HG03432 (cell line): Measurements from ENCODE around the gene ZNF451.
"Not testable (repeated sequence)": the region's sequence is repeated elsewhere in the genome, so short reads cannot be mapped to it uniquely, and the experiment has no call there.

Experiments
- ATAC-seq: cut with Tn5 transposase; IDR thresholded peaks from one replicate; pipeline ENCODE4 v1.9.1; 2021; ENCODE audit warnings: mild to moderate bottlenecking, moderate library complexity; ENCODE audit not compliant: unreplicated experiment

ZNF451 gene

DNA sequence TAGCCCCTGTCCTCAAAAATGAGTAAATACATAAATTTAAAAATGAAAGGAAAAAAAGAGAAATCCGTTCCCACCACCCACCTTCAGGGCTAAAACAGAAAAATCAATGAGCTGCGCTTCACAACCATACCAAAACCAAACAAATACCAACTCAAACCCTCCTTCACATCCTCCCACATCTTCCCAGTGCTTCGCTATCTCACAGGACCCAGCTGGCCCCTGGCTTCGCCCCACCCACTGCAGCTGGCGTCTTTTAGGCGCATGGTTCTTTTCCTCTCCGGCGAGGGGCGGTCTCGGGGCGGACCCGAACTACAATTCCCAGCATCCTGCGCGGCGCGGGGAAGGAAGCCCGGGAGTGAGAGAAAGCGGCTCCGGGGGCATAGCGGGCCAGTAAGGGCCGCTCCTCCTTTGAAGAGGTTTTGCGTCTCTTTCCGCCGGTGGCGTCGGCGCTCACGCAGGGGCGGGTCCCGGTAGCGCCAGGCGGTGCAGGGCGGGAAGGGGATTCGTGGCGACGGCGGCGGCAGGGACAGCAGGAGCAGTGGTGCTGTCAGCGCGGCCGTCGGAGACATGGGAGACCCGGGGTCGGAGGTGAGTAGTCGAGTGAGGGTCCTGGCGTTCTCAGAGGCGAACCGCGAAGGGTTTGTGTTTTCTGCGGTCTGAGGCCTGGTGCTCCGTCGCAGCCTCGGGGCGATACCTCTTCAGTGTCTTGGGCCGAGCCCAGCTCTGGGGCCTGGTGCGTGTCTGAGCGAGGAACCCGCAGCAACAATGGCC is at the start of gene ZNF451:
TSS of gene ZNF451 (plus strand) at position 502 of the 771 bp plus-strand sequence. CDS start at position 568, 66 bp downstream.
- peak; percentile 96 for ATAC-seq

GRCh38 chr6:57044061-57044460 is 45.9 kb upstream of the ZNF451 start:
- not testable (repeated sequence) for ATAC-seq

- no peak for ATAC-seq
These were observed 45.4 kb upstream of the ZNF451 start for GRCh38 chr6:57044568-57044967.

- ATAC-seq = peak; percentile 97
These were observed 43.4 kb upstream of the ZNF451 start, which contains the start of gene KIAA1586 for GRCh38 chr6:57046332-57047256. Gene KIAA1586, plus strand, starts transcription at chr6:57046693. Its CDS starts 63 bp downstream, at chr6:57046756.

DNA sequence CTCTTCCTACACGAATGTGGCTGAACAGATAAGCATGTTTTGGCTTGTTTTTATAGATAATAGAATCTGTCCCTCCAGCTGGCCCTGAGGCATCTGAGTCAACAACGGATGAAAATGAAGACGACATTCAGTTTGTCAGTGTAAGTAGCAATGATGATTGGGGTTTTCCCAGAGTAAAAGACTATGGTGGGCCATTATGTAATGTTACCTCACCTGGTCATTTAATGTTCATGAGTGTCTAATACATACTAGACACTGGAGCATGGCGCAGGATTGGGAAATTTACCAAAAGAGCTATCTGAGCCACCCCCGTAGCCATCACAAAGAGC is 42.8 kb upstream of the ZNF451 start:
- ATAC-seq = peak; percentile 27

- ATAC-seq = not testable (repeated sequence)
These were observed 42.1 kb upstream of the ZNF451 start for GRCh38 chr6:57047859-57048258.

DNA sequence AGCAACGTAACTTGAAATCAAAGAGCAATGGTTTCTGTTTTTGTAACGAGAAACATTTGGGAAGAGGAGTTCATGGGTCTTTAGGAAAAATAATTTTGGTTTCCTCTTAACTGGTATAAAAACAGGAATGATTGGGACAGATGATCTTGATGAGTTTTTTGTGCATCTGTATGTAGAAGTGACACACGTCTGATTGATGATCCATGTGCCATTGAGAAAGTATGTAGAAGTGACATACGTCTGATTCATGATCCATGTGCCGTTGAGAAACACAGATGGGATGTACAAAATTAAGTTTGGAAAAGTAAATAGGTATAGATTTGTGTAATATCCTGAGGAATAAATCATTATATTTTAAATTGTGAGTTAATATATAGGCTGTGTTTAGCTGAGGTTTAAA is 41.4 kb upstream of the ZNF451 start:
- no peak for ATAC-seq

- ATAC-seq = no peak
These were observed 26.1 kb upstream of the ZNF451 start for GRCh38 chr6:57063847-57064246.

DNA sequence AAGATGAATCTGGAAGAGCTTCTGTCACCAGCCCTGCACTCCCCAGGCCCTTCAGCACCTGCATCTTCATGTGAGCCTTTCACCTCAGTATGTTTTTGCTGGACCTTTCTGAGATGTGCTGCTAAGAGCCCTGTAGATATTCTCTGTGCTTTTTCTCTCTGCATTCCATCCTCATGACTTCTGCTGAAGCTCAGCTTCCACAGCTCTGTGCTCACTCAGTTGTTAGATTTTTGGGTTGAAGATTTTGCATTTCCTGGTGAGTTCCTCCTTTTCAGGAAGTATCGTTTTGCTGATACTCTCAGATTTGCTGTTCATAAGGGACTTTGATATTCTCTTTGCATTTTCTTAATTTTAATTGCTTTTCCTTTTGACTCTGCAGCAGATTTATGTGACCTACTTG is 25.2 kb upstream of the ZNF451 start:
- ATAC-seq = no peak

DNA sequence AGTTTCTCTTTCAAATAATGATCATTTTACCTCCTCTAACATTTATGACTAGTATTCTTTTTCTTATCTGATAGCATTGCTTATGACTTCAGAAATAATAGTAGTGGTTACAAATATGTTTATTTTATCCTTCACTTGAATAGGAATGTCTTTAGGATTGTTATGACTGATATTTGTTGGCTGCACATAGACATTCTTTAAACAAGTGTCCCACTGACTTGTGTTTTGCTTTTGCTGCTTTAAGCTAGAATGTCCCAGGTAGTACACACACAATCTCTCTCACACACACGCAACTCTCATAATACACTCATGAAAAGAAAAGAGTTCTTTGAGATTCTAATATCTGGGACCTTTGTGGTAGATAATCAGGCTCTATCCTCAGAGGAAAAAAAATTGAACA is 21.9 kb upstream of the ZNF451 start:
- ATAC-seq = no peak

GRCh38 chr6:57069228-57069627 is 20.8 kb upstream of the ZNF451 start:
- ATAC-seq = no peak

- ATAC-seq = no peak
These were observed 20.1 kb upstream of the ZNF451 start for GRCh38 chr6:57069920-57070331.

GRCh38 chr6:57072108-57072507 is 17.9 kb upstream of the ZNF451 start:
- ATAC-seq = no peak

- no peak for ATAC-seq
These were observed 15.6 kb upstream of the ZNF451 start for GRCh38 chr6:57074383-57074782.

GRCh38 chr6:57075092-57075491 is 14.9 kb upstream of the ZNF451 start:
- ATAC-seq = no peak

- no peak for ATAC-seq
These were observed 11.3 kb upstream of the ZNF451 start for GRCh38 chr6:57078531-57079207.

- no peak for ATAC-seq
These were observed 4.5 kb upstream of the ZNF451 start for GRCh38 chr6:57085471-57085870.

DNA sequence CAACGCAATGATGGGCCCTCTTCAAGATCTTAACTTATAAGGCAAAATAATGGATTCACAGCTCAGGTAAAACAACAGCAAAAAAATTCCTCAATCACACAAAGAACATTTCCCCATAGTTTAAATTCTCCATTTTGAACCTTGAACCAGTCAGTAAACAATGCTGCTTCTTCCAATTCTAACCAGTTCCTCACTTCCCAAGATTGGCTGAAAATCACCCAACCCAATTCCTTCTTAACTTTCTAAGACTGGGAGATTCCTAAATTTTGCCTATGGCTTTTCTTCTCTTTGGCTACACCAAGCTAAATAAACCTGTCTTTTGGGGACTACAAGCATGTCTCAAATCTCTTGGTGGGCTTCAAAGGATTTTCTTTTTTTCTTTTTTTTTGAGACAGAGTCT is 3.1 kb upstream of the ZNF451 start:
- no peak for ATAC-seq

- no peak for ATAC-seq
These were observed 2.1 kb upstream of the ZNF451 start for GRCh38 chr6:57087916-57088315.

DNA sequence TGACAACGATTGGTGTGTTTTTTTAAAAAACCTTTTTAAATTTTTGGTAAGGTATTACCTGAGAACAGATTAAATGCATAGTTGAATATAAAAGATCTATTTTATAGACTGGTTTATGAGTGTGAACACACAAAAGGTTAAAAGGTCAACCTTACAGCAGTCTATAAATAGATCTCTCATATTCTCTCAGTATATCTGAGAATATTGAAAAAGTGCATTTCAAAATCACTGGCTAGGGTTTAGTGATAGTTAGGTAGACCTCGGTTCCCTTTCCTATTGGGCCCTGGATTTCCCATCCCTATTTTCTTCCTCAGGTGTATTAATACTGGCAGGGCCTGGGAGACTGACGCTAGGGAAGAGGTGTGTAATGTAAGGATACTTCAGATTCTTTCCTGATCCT is 723 bp upstream of the ZNF451 start:
- ATAC-seq = no peak

GRCh38 chr6:57090458-57091067 is 575 bp downstream of the ZNF451 start:
- peak; percentile 5 for ATAC-seq
